SU-DHL-6 (cell line): ENCODE results near the gene CACNA1C.

Experiments
- H2AFZ ChIP-seq: fragments of 200-600 bp; sonication (generic); 2 replicates; pipeline ENCODE4 v1.6.1; 2014; ENCODE audit warnings: low read depth, mild to moderate bottlenecking, moderate library complexity, mixed read lengths, antibody characterized with exemption, low read length; ENCODE audit not compliant: severe bottlenecking
- H3F3A ChIP-seq: fragments of 200-600 bp; shearing (Covaris generic); 2 replicates; pipeline ENCODE4 v1.6.0; 2016; ENCODE audit warnings: antibody characterized with exemption, mild to moderate bottlenecking; ENCODE audit not compliant: insufficient read depth
- H3K27ac ChIP-seq: fragments of 200-600 bp; sonication (generic); 2 replicates; pipeline ENCODE4 v1.5.1; 2016; ENCODE audit warnings: low read depth, mild to moderate bottlenecking, low read length, moderate library complexity, mixed read lengths
- H3K27me3 ChIP-seq: fragments of 200-600 bp; sonication (generic), shearing (Covaris generic); 2 replicates; pipeline ENCODE4 v1.6.0; 2014; ENCODE audit warnings: mild to moderate bottlenecking, low read length
- H3K36me3 ChIP-seq: fragments of 200-600 bp; sonication (generic); 2 replicates; pipeline ENCODE4 v1.6.1; 2014; ENCODE audit warnings: mild to moderate bottlenecking, low read length, mixed read lengths
- H3K4me2 ChIP-seq: fragments of 300-600, 200-600 bp; shearing (Covaris generic), sonication (generic); 2 replicates; pipeline ENCODE4 v1.6.0; 2014; ENCODE audit warnings: low read length, low read depth, mild to moderate bottlenecking; ENCODE audit not compliant: poor library complexity, severe bottlenecking
- H3K4me3 ChIP-seq: fragments of 200-600 bp; sonication (generic); 2 replicates; pipeline ENCODE4 v1.5.1; 2014; ENCODE audit warnings: antibody characterized with exemption, low read length, mild to moderate bottlenecking, mixed read lengths; ENCODE audit not compliant: insufficient read depth, poor library complexity, severe bottlenecking
- H3K79me2 ChIP-seq: fragments of 200-600 bp; sonication (generic); 2 replicates; pipeline ENCODE4 v1.6.1; 2014; ENCODE audit warnings: mild to moderate bottlenecking, low read length, moderate library complexity; ENCODE audit not compliant: insufficient read depth
- H3K9ac ChIP-seq: fragments of 200-600 bp; sonication (generic); 2 replicates; pipeline ENCODE4 v1.7.0; 2014; ENCODE audit warnings: mild to moderate bottlenecking, low read length
- H3K9me2 ChIP-seq: fragments of 200-600 bp; sonication (generic); replicated peaks from 2 replicates; pipeline ENCODE4 v1.6.1; 2014; ENCODE audit warnings: low read length; ENCODE audit not compliant: insufficient read depth
- H3K9me3 ChIP-seq: fragments of 200-600 bp; sonication (generic); 2 replicates; pipeline ENCODE4 v1.6.1; 2014; ENCODE audit warnings: low read length, mixed read lengths; ENCODE audit not compliant: insufficient read depth
- H4K20me1 ChIP-seq: fragments of 200-600 bp; sonication (generic); 2 replicates; pipeline ENCODE4 v1.6.1; 2014; ENCODE audit warnings: low read depth, mild to moderate bottlenecking, antibody characterized with exemption, low read length, moderate library complexity, mixed read lengths
- CTCF ChIP-seq: fragments of 200-600 bp; sonication (generic); IDR thresholded peaks from one replicate; pipeline ENCODE4 v1.5.1; 2017; ENCODE audit warnings: antibody characterized with exemption, mild to moderate bottlenecking, low read length, moderate library complexity; ENCODE audit not compliant: insufficient read depth, poor library complexity, severe bottlenecking
- EZH2phosphoT487 ChIP-seq: fragments of 200-600 bp; sonication (generic), shearing (Covaris generic); conservative IDR thresholded peaks from 2 replicates; pipeline ENCODE4 v1.6.1; 2018; ENCODE audit warnings: mild to moderate bottlenecking, antibody characterized with exemption, low read length, moderate library complexity, mixed read lengths

The CACNA1C gene

GRCh38 chr12:2443776-2444175, 391.0 kb downstream of the CACNA1C start:
- no peak overlapping the region for H3K9ac ChIP-seq
- no peaks in the 10 kb centered on the region for H3K27me3 ChIP-seq
- no peak overlapping the region for H3K4me3 ChIP-seq
- H3F3A ChIP-seq: no peaks in the 10 kb centered on the region
- no peaks in the 10 kb centered on the region for H3K36me3 ChIP-seq
- H2AFZ ChIP-seq: no peak overlapping the region
- H3K27ac ChIP-seq: no peak overlapping the region
- H3K79me2 ChIP-seq: no peaks in the 10 kb centered on the region
- no peaks in the 10 kb centered on the region for H3K9me2 ChIP-seq
- no peak for TF ChIP-seq EZH2phosphoT487
- TF ChIP-seq CTCF: no peak
- no peaks in the 10 kb centered on the region for H4K20me1 ChIP-seq
- H3K9me3 ChIP-seq: no peaks in the 10 kb centered on the region
- H3K4me2 ChIP-seq: no peak overlapping the region

- Histone ChIP-seq H2AFZ (no peak overlapping the region), H3K4me3 (no peak overlapping the region), H3K9me3 (no peaks in the 10 kb centered on the region), H3K79me2 (no peaks in the 10 kb centered on the region), H3K27ac (no peak overlapping the region), H3K36me3 (no peaks in the 10 kb centered on the region), H3K9me2 (no peaks in the 10 kb centered on the region), H3K9ac (no peak overlapping the region), H3F3A (no peaks in the 10 kb centered on the region), H3K27me3 (no peaks in the 10 kb centered on the region), H3K4me2 (no peak overlapping the region), H4K20me1 (no peaks in the 10 kb centered on the region)
- TF ChIP-seq CTCF (no peak), EZH2phosphoT487 (no peak)
Measured at GRCh38 chr12:2445968-2446367, 393.2 kb downstream of the CACNA1C start.

- no peak overlapping the region for H2AFZ ChIP-seq
- no peaks in the 10 kb centered on the region for H3K79me2 ChIP-seq
- no peaks in the 10 kb centered on the region for H3K9me2 ChIP-seq
- no peak for TF ChIP-seq CTCF
- no peak for TF ChIP-seq EZH2phosphoT487
- H3K27me3 ChIP-seq: no peaks in the 10 kb centered on the region
- no peak overlapping the region for H3K9ac ChIP-seq
- no peaks in the 10 kb centered on the region for H3K36me3 ChIP-seq
- no peak overlapping the region for H3K27ac ChIP-seq
- H3K9me3 ChIP-seq: no peaks in the 10 kb centered on the region
- no peaks in the 10 kb centered on the region for H4K20me1 ChIP-seq
- no peaks in the 10 kb centered on the region for H3F3A ChIP-seq
- no peak overlapping the region for H3K4me2 ChIP-seq
- H3K4me3 ChIP-seq: no peak overlapping the region
Measured at GRCh38 chr12:2447861-2448260, 395.1 kb downstream of the CACNA1C start.

GRCh38 chr12:2449586-2449985, 396.8 kb downstream of the CACNA1C start:
- Histone ChIP-seq H3K4me3 (no peak overlapping the region), H3K4me2 (no peak overlapping the region)

More at GRCh38 chr12:2449586-2449985, 396.8 kb downstream of the CACNA1C start:
- Histone ChIP-seq H3K79me2 (no peaks in the 10 kb centered on the region), H2AFZ (no peak overlapping the region), H3K9ac (no peak overlapping the region), H3K27ac (no peak overlapping the region), H3K36me3 (no peaks in the 10 kb centered on the region), H3K27me3 (no peaks in the 10 kb centered on the region), H3K9me3 (no peaks in the 10 kb centered on the region), H3K9me2 (no peaks in the 10 kb centered on the region), H3F3A (no peaks in the 10 kb centered on the region), H4K20me1 (no peaks in the 10 kb centered on the region)
- TF ChIP-seq CTCF (no peak), EZH2phosphoT487 (no peak)
